ENCODE measurements around the gene POU2F3.

- no peak for TF ChIP-seq CTCF (IDR thresholded peaks at IDR 0.05; ENCODE audit: low read depth, low read length)
- TF ChIP-seq MYC (IDR thresholded peaks at IDR 0.05; ENCODE audit: low read depth, low read length) = no peak
These were observed 95.6 kb downstream of the POU2F3 start for GRCh38 chr11:120335556-120335907.

Measured in NB4 (cell line).